Heart left ventricle (tissue), 13 donors: ENCODE measurements around the gene ARFIP1.

ENCODE experiments used
- POLR2A ChIP-seq, 2 donors: fragments of 450-650 bp; IDR thresholded peaks; one replicate each; pipeline ENCODE4 v1.6.1; 2017; ENCODE audit warnings: antibody characterized with exemption in 2 of 2, mild to moderate bottlenecking in 2 of 2, moderate library complexity in 2 of 2
- TF ChIP-seq, protein P1 (sequence below), 12 donors: fragments of 200-600 bp; sonication (generic) in 4 of 12; IDR thresholded peaks; one replicate each; pipeline versions ENCODE4 v1.5.0 to v1.8.0; 2018 to 2022; ENCODE audit warnings: antibody characterized with exemption in 12 of 12, mild to moderate bottlenecking in 5 of 12
- donor health status: ischemic (EF 13 %, LVEDD 7.1; RV severe dilation, severe dysfunction).
- donor health status: DM: no; HTN: yes; CAD: no.
- donor health status: DM: no; HTN: no; CAD: no.
- donor health status: ischemic (EF 25% LVEDD 6.9; RV normal size, moderate dysfunction).
- donor health status: ischemic (EF 25% LVEDD 5.7; RV mildly dilated, moderate dysfunction).
- donor health status: ischemic (EF 35%, LVEDD 5.7; RV mildly dilated, moderate dysfunction).
- donor health status: nonischemic (EF 11% LVEDD 7.7; RV severe dilation, severe dysfunction).
- donor health status: DM: yes; HTN: yes; CAD: no.
- donor health status: PGD.
- donor health status: ischemic (EF 29% LVEDD 5.4; RV normal size, mild dysfunction).
- donor health status: nonischemic (EF 23%, LVEDD 6.1; RV moderate dilation, normal function).

DNA sequence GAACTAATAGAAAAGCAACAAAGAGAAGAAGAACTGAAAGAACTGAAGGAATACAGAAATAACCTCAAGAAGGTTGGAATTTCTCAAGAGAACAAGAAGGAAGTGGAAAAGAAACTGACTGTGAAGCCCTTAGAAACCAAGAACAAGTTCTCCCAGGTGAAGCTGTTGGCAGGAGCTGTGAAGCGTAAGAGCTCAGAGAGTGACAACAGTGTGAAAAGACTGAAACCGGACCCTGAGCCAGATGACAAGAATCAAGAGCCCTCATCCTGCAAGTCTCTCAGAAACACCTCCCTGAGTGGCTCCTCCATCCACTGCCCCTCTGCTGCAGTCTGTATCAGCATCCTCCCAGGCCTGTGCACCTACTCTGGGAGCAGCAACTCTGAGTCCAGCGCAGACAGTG is 148.0 kb downstream of the ARFIP1 start:
- TF ChIP-seq, protein P1, sequence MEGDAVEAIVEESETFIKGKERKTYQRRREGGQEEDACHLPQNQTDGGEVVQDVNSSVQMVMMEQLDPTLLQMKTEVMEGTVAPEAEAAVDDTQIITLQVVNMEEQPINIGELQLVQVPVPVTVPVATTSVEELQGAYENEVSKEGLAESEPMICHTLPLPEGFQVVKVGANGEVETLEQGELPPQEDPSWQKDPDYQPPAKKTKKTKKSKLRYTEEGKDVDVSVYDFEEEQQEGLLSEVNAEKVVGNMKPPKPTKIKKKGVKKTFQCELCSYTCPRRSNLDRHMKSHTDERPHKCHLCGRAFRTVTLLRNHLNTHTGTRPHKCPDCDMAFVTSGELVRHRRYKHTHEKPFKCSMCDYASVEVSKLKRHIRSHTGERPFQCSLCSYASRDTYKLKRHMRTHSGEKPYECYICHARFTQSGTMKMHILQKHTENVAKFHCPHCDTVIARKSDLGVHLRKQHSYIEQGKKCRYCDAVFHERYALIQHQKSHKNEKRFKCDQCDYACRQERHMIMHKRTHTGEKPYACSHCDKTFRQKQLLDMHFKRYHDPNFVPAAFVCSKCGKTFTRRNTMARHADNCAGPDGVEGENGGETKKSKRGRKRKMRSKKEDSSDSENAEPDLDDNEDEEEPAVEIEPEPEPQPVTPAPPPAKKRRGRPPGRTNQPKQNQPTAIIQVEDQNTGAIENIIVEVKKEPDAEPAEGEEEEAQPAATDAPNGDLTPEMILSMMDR (IDR thresholded peaks at IDR 0.05), result no peak
- no peak for TF ChIP-seq POLR2A (IDR thresholded peaks at IDR 0.05)
